DND-41 (cell line): Measurements from ENCODE around the gene RSAD2.

ENCODE experiments used
- CTCF ChIP-seq: IDR thresholded peaks from 2 replicates; pipeline ENCODE4 v1.5.1; 2012; ENCODE audit warnings: borderline replicate concordance, low read length, moderate library complexity, mild to moderate bottlenecking; ENCODE audit not compliant: poor library complexity, severe bottlenecking; ENCODE audit errors: extremely low read depth
- EZH2 ChIP-seq: IDR thresholded peaks from 3 replicates; pipeline ENCODE4 v1.6.1; 2012; ENCODE audit warnings: borderline replicate concordance, low read depth, mild to moderate bottlenecking, moderate library complexity, low read length, inconsistent platforms; ENCODE audit not compliant: severe bottlenecking

DNA sequence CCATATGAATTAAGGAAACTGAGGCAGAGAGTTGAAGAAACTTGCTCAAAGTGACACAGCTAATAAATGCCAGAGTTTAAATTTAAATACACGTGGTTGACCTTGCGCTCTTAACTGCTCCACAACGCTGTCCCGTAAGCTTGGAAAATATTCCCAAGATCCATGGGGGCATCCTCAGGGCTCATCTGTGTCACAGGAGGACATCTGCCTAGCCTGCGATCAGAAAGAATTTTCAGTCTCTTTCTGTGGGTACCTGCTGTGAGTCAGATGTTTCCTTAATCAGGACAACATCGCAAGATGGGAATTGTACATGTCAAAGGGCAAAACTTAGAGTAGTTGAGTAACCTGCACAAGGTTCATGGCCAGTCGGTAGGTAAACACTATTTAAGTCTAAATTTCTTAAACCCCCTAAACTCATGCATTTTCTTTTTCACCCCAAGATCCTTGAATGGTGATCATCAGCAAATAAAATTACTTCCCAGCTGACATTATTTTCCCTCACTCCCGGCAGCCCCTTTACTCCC, 13.3 kb upstream of the RSAD2 start:
- no peak for TF ChIP-seq EZH2
- no peak for TF ChIP-seq CTCF
